Activated CD4-positive, alpha-beta memory T cell treated with anti-CD3 and anti-CD28 coated beads for 36 hours (primary cell): ENCODE results near the gene RREB1. TPM values are rescaled to one million over a fixed set of nuclear protein-coding genes. Genes with fewer than 3 reads are reported as not detected.

ENCODE experiments used
- CTCF ChIA-PET: fragments of 350-600 bp; sonication (Branson Sonifier 250); formaldehyde crosslinking; loops from one replicate; lab custom pipeline; 2021; ENCODE audit warnings: antibody characterized with exemption, inconsistent platforms; lab: Charles Lee
- POLR2A ChIA-PET: fragments of 350-600 bp; sonication (Branson Sonifier 250); formaldehyde crosslinking; loops from one replicate; lab custom pipeline; 2021; ENCODE audit warnings: antibody characterized with exemption; lab: Charles Lee
- DNase-seq: peaks from one replicate; pipeline ENCODE4 v3.0.0-alpha.2; 2020
- H3K27ac Mint-ChIP-seq: one replicate; pipeline ENCODE4 v1.8.0; 2021; ENCODE audit warnings: mixed read lengths
- H3K27me3 Mint-ChIP-seq: one replicate; pipeline ENCODE4 v1.8.0; 2021; ENCODE audit warnings: mixed read lengths
- H3K36me3 Mint-ChIP-seq: one replicate; pipeline ENCODE4 v1.8.0; 2021; ENCODE audit warnings: mixed read lengths
- H3K4me1 Mint-ChIP-seq: one replicate; pipeline ENCODE4 v1.8.0; 2021; ENCODE audit warnings: low read depth, mixed read lengths
- H3K4me3 Mint-ChIP-seq: one replicate; pipeline ENCODE4 v1.8.0; 2021; ENCODE audit warnings: mild to moderate bottlenecking, mixed read lengths
- H3K9me3 Mint-ChIP-seq: one replicate; pipeline ENCODE4 v1.8.0; 2021; ENCODE audit warnings: mixed read lengths
- intact Hi-C: fragments of 100-400 bp; cut with micrococcal nuclease; formaldehyde crosslinking; loops from one replicate; pipeline ENCODE4 v1.15.1; 2023
- total RNA-seq, 2 experiments: library from RNA; stranded (reverse); gene quantifications; one replicate each; pipeline ENCODE4 v1.2.3, GENCODE V29; 2021

The RREB1 gene
- total RNA-seq, 2 experiments from 2014 or later, result 13.0 to 13.5 TPM

GRCh38 chr6:7296602-7297001 lies 188.8 kb downstream of the RREB1 start:
- H3K27me3 Mint-ChIP-seq, result no peaks in the 10 kb centered on the region
- H3K4me1 Mint-ChIP-seq, result peaks cover 13% of the 10 kb centered on the region
- peaks cover 43% of the 10 kb centered on the region for H3K36me3 Mint-ChIP-seq

DNA sequence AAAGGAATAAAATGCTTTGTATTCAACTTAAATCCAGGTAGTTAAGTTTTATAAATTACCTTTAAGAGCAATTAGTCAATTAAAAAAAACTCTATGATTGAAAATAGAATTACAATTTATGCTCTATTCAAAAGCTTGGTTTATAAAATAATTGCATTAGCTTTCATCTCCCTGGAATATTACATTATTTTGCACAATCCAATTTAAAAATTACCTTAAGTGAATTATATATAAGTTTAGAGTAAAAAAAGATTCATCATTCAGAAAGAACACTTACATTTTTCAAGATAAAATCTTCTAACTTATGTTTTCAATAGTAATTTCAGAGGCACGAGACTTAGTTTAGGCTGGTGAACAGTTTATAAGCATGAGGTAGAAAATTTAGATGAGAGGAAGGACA lies 190.4 kb downstream of the RREB1 start:
- Mint-ChIP-seq H3K36me3 (peaks cover 44% of the 10 kb centered on the region), H3K9me3 (no peaks in the 10 kb centered on the region), H3K27me3 (no peaks in the 10 kb centered on the region), H3K27ac (no peak overlapping the region), H3K4me3 (no peak overlapping the region), H3K4me1 (peaks cover 13% of the 10 kb centered on the region)
- ChIA-PET CTCF (interaction anchor here (1.0 to 1.4 kb wide), 2 partner anchors 9 to 23 kb away, joined by 3 read pairs; no protein-coding TSS in a partner anchor), POLR2A (no interaction called here)
- intact Hi-C loops, result no loop called here
- no peak for DNase-seq

More at GRCh38 chr6:7296602-7297001, 188.8 kb downstream of the RREB1 start:
- Mint-ChIP-seq H3K4me3 (no peak overlapping the region), H3K27ac (no peak overlapping the region), H3K9me3 (no peaks in the 10 kb centered on the region)
- ChIA-PET CTCF (interaction anchor here (0.7 kb wide), 3 partner anchors 21 to 1700 kb away, joined by 3 to 5 read pairs (median 3); no protein-coding TSS in a partner anchor), POLR2A (no interaction called here)
- intact Hi-C loops, result no loop called here
- DNase-seq, result no peak

DNA sequence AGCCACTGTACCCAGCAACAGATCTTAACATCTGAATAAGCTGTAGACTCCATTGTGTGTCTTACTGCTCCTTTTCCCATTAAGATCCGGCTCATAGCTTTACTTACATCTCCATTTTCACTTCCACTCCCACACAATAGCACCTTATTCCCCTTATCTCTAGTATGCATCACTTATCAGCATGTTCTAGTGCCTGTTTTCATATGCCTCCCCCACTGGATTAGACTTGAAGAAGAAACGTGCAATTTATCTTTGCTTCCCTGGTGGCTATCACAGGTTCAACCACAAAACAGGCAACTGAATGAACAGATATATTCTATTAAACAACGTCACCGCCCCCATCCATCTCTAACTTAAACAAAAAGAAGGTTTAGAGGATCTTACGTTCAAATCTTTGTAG lies 193.2 kb downstream of the RREB1 start:
- intact Hi-C loops, result no loop called here
- DNase-seq, result no peak
- H3K4me1 Mint-ChIP-seq, result peaks cover 25% of the 10 kb centered on the region
- ChIA-PET POLR2A (no interaction called here), CTCF (interaction anchor here (0.6 kb wide), 1 partner anchor 25 kb away, joined by 3 read pairs; no protein-coding TSS in a partner anchor)
- no peak overlapping the region for H3K27ac Mint-ChIP-seq
- H3K36me3 Mint-ChIP-seq, result peaks cover 59% of the 10 kb centered on the region
- no peak overlapping the region for H3K4me3 Mint-ChIP-seq
- no peaks in the 10 kb centered on the region for H3K9me3 Mint-ChIP-seq
- H3K27me3 Mint-ChIP-seq, result no peaks in the 10 kb centered on the region

Other genes with a start within 250 kb of the RREB1 start
- gene SSR1, start 205.2 kb downstream of the RREB1 start, total RNA-seq, result 100 to 1,000 TPM; 156 to 164 TPM